Peyer's patch (tissue), 4 donors: ENCODE results near the gene FAM120A.

ENCODE experiments used
- CTCF ChIP-seq, 6 experiments: fragments of 450-650 bp in 4 of 6; fragments of 200-600 bp in 2 of 6; sonication (generic) in 1 of 6; IDR thresholded peaks; one replicate each; pipeline ENCODE4 v1.5.1; 2017 to 2019; ENCODE audit warnings: antibody characterized with exemption in 6 of 6, mild to moderate bottlenecking in 3 of 6, moderate library complexity in 1 of 6
- POLR2A ChIP-seq, 2 donors: fragments of 450-650 bp; IDR thresholded peaks; one replicate each; pipeline ENCODE4 v1.5.1; 2017; ENCODE audit warnings: antibody characterized with exemption in 2 of 2, mild to moderate bottlenecking in 2 of 2, moderate library complexity in 2 of 2

DNA sequence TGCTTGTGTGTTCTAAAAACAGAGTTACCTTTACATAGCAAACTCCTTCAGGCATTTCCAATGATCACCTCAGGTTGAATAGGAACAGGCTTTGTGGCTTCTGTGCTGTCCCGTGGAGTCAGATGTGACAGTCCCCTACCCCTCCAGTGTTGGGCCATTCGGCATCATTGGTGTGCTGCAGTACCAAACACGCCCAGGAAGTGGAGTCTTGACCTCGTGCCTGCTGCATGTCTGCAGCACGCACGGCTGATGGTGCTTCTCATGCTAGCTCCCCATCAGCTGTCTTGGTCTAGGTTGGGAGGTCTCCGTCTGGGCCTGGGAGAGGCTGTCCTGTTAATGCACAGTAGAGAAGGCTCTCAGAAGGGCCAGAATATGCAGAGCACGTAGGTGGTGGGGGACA is 82.4 kb downstream of the FAM120A start:
- TF ChIP-seq CTCF (IDR thresholded peaks at IDR 0.05) (no peak), POLR2A (IDR thresholded peaks at IDR 0.05) (no peak)
